MM.1S (cell line): ENCODE data around the gene KCNK4.

Experiments used
- DNase-seq: peaks from one replicate; pipeline ENCODE4 v3.0.0-alpha.2; 2015
- H2AFZ ChIP-seq: fragments of 300-600 bp; sonication (generic); 2 replicates; pipeline ENCODE4 v1.6.0; 2016; ENCODE audit warnings: antibody characterized with exemption, low read length
- H3F3A ChIP-seq: fragments of 300-600 bp; sonication (generic); 2 replicates; pipeline ENCODE4 v1.6.1; 2016; ENCODE audit warnings: mild to moderate bottlenecking, antibody characterized with exemption, low read length, moderate library complexity, mixed read lengths; ENCODE audit not compliant: insufficient read depth
- H3K27ac ChIP-seq: fragments of 300-600 bp; sonication (generic); 2 replicates; pipeline ENCODE4 v1.5.1; 2016; ENCODE audit warnings: mild to moderate bottlenecking, low read length
- H3K27me3 ChIP-seq: fragments of 300-600 bp; sonication (generic); replicated peaks from 2 replicates; pipeline ENCODE4 v1.6.0; 2016; ENCODE audit warnings: low read length; ENCODE audit not compliant: insufficient read depth
- H3K36me3 ChIP-seq: fragments of 300-600 bp; sonication (generic); replicated peaks from 2 replicates; pipeline ENCODE4 v1.6.1; 2016; ENCODE audit warnings: mild to moderate bottlenecking, low read length, mixed read lengths; ENCODE audit not compliant: insufficient read depth
- H3K4me1 ChIP-seq: fragments of 300-600 bp; sonication (generic); 2 replicates; pipeline ENCODE4 v1.6.1; 2016; ENCODE audit warnings: low read length, mixed read lengths
- H3K4me2 ChIP-seq: fragments of 300-600 bp; sonication (generic); 2 replicates; pipeline ENCODE4 v1.6.0; 2016; ENCODE audit warnings: low read depth, low read length
- H3K4me3 ChIP-seq: fragments of 300-600 bp; sonication (generic); 2 replicates; pipeline ENCODE4 v1.5.1; 2016; ENCODE audit warnings: low read length, mixed read lengths
- H3K79me2 ChIP-seq: fragments of 300-600 bp; sonication (generic); 2 replicates; pipeline ENCODE4 v1.6.1; 2016; ENCODE audit warnings: mixed run types, low read length, mixed read lengths
- H3K9ac ChIP-seq: fragments of 300-600 bp; sonication (generic); 2 replicates; pipeline ENCODE4 v1.6.1; 2016; ENCODE audit warnings: low read length, mixed read lengths
- H3K9me2 ChIP-seq: fragments of 300-600 bp; sonication (generic); replicated peaks from 2 replicates; pipeline ENCODE4 v1.6.1; 2016; ENCODE audit warnings: mild to moderate bottlenecking, low read length, mixed read lengths; ENCODE audit not compliant: insufficient read depth
- H3K9me3 ChIP-seq: fragments of 300-600 bp; sonication (generic); replicated peaks from 2 replicates; pipeline ENCODE4 v1.6.1; 2016; ENCODE audit warnings: mild to moderate bottlenecking, low read length, mixed read lengths; ENCODE audit not compliant: insufficient read depth
- H4K20me1 ChIP-seq: fragments of 300-600 bp; sonication (generic); 2 replicates; pipeline ENCODE4 v1.6.1; 2016; ENCODE audit warnings: mild to moderate bottlenecking, low read length, moderate library complexity, mixed read lengths; ENCODE audit not compliant: insufficient read depth
- EZH2 ChIP-seq: fragments of 300-600 bp; sonication (generic); optimal IDR thresholded peaks from 2 replicates; pipeline ENCODE3; 2017; ENCODE audit warnings: low read depth, mild to moderate bottlenecking, antibody characterized with exemption, low read length, mixed read lengths
- EZH2phosphoT487 ChIP-seq: fragments of 300-600 bp; sonication (generic); IDR thresholded peaks from 2 replicates; pipeline ENCODE4 v1.6.1; 2018; ENCODE audit warnings: antibody characterized with exemption, low read length
- TF ChIP-seq, protein P1 (sequence below): fragments of 300-600 bp; sonication (generic); IDR thresholded peaks from 2 replicates; pipeline ENCODE4 v1.5.1; 2016; ENCODE audit warnings: antibody characterized with exemption, low read length, mixed read lengths

Gene KCNK4

GRCh38 chr11:64244107-64244506 is 47.0 kb upstream of the KCNK4 start:
- DNase-seq: no peak
- H3K27me3 ChIP-seq: no peaks in the 10 kb centered on the region
- no peak overlapping the region for H3K27ac ChIP-seq
- no peak overlapping the region for H3K9ac ChIP-seq
- peaks cover 40% of the 10 kb centered on the region for H3K79me2 ChIP-seq
- TF ChIP-seq EZH2phosphoT487: no peak
- TF ChIP-seq EZH2: no peak
- TF ChIP-seq, protein P1, sequence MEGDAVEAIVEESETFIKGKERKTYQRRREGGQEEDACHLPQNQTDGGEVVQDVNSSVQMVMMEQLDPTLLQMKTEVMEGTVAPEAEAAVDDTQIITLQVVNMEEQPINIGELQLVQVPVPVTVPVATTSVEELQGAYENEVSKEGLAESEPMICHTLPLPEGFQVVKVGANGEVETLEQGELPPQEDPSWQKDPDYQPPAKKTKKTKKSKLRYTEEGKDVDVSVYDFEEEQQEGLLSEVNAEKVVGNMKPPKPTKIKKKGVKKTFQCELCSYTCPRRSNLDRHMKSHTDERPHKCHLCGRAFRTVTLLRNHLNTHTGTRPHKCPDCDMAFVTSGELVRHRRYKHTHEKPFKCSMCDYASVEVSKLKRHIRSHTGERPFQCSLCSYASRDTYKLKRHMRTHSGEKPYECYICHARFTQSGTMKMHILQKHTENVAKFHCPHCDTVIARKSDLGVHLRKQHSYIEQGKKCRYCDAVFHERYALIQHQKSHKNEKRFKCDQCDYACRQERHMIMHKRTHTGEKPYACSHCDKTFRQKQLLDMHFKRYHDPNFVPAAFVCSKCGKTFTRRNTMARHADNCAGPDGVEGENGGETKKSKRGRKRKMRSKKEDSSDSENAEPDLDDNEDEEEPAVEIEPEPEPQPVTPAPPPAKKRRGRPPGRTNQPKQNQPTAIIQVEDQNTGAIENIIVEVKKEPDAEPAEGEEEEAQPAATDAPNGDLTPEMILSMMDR: no peak
- no peaks in the 10 kb centered on the region for H4K20me1 ChIP-seq
- H3K4me2 ChIP-seq: no peak overlapping the region
- no peaks in the 10 kb centered on the region for H3K36me3 ChIP-seq
- H3K4me1 ChIP-seq: peaks cover 20% of the 10 kb centered on the region
- no peaks in the 10 kb centered on the region for H3K9me2 ChIP-seq
- H3K9me3 ChIP-seq: no peaks in the 10 kb centered on the region
- peaks cover 26% of the 10 kb centered on the region for H3F3A ChIP-seq
- no peak overlapping the region for H2AFZ ChIP-seq
- H3K4me3 ChIP-seq: no peak overlapping the region

GRCh38 chr11:64244966-64245365 is 46.1 kb upstream of the KCNK4 start:
- Histone ChIP-seq H3K79me2 (peaks cover 40% of the 10 kb centered on the region), H3K36me3 (no peaks in the 10 kb centered on the region), H4K20me1 (no peaks in the 10 kb centered on the region), H3F3A (peaks cover 20% of the 10 kb centered on the region), H3K9me2 (no peaks in the 10 kb centered on the region), H3K4me1 (peaks cover 13% of the 10 kb centered on the region), H3K9me3 (no peaks in the 10 kb centered on the region), H3K27ac (peak overlapping the region; percentile 47; the same call in 1 of the 2 replicates), H3K4me2 (peak overlapping the region; percentile 84), H2AFZ (no peak overlapping the region), H3K4me3 (peak overlapping the region; percentile 99), H3K9ac (peak overlapping the region; percentile 86; the same call in 1 of the 2 replicates), H3K27me3 (no peaks in the 10 kb centered on the region)
- TF ChIP-seq, protein P1: no peak
- TF ChIP-seq EZH2phosphoT487 (no peak), EZH2 (no peak)
- DNase-seq: no peak

GRCh38 chr11:64245401-64245796 is 45.7 kb upstream of the KCNK4 start:
- Histone ChIP-seq H2AFZ (no peak overlapping the region), H3F3A (peaks cover 15% of the 10 kb centered on the region), H4K20me1 (no peaks in the 10 kb centered on the region), H3K9ac (peak overlapping the region; percentile 86), H3K79me2 (peaks cover 40% of the 10 kb centered on the region), H3K9me3 (no peaks in the 10 kb centered on the region), H3K4me2 (peak overlapping the region; percentile 84), H3K27me3 (peaks cover 3% of the 10 kb centered on the region; the same call in 1 of the 2 replicates), H3K4me1 (peaks cover 9% of the 10 kb centered on the region), H3K4me3 (peak overlapping the region; percentile 99), H3K36me3 (no peaks in the 10 kb centered on the region), H3K27ac (peak overlapping the region; percentile 47; the same call in 1 of the 2 replicates), H3K9me2 (no peaks in the 10 kb centered on the region)
- peak; percentile 29 for DNase-seq
- TF ChIP-seq EZH2phosphoT487 (no peak), EZH2 (no peak)
- TF ChIP-seq, protein P1: no peak
